Breast epithelium (tissue), 3 donors: ENCODE measurements around the gene ZDHHC16.

Experiments
- POLR2A ChIP-seq: fragments of 450-650 bp; IDR thresholded peaks from one replicate; pipeline ENCODE4 v1.6.1; 2016; ENCODE audit warnings: antibody characterized with exemption, mild to moderate bottlenecking, moderate library complexity
- POLR2AphosphoS5 ChIP-seq, 3 donors: sonication (generic); formaldehyde crosslinking; IDR thresholded peaks; one replicate each; pipeline ENCODE4 v1.6.1; 2017; ENCODE audit warnings: antibody characterized with exemption in 3 of 3
- TF ChIP-seq, protein P1 (sequence below), 3 donors: fragments of 450-650 bp; IDR thresholded peaks; one replicate each; pipeline ENCODE4 v1.5.1; 2016 to 2017; ENCODE audit warnings: antibody characterized with exemption in 3 of 3, mild to moderate bottlenecking in 3 of 3, moderate library complexity in 3 of 3

GRCh38 chr10:97416565-97416964, 29.4 kb upstream of the ZDHHC16 start:
- TF ChIP-seq, protein P1, sequence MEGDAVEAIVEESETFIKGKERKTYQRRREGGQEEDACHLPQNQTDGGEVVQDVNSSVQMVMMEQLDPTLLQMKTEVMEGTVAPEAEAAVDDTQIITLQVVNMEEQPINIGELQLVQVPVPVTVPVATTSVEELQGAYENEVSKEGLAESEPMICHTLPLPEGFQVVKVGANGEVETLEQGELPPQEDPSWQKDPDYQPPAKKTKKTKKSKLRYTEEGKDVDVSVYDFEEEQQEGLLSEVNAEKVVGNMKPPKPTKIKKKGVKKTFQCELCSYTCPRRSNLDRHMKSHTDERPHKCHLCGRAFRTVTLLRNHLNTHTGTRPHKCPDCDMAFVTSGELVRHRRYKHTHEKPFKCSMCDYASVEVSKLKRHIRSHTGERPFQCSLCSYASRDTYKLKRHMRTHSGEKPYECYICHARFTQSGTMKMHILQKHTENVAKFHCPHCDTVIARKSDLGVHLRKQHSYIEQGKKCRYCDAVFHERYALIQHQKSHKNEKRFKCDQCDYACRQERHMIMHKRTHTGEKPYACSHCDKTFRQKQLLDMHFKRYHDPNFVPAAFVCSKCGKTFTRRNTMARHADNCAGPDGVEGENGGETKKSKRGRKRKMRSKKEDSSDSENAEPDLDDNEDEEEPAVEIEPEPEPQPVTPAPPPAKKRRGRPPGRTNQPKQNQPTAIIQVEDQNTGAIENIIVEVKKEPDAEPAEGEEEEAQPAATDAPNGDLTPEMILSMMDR (IDR thresholded peaks at IDR 0.05), result no peak
- TF ChIP-seq POLR2A (no peak), POLR2AphosphoS5 (IDR thresholded peaks at IDR 0.05) (no peak)
